Upper lobe of left lung (tissue), 6 donors: ENCODE measurements around the gene MVD. TPM values are rescaled to one million over a fixed set of nuclear protein-coding genes. Genes with fewer than 3 reads are reported as not detected.
A peak's percentile ranks its signal among the peaks of the same experiment; 100 is the strongest.

Experiments used
- ATAC-seq, 2 donors: fragments of 200-7000 bp; cut with Tn5 transposase; one replicate each; pipeline ENCODE4 v1.9.1; 2022; ENCODE audit warnings: mild to moderate bottlenecking in 2 of 2, moderate library complexity in 2 of 2; ENCODE audit not compliant: low FRiP score in 2 of 2
- DNase-seq, 2 donors: peaks; one replicate each; pipeline ENCODE4 v3.0.0-alpha.2; 2019 to 2020
- H3K27ac ChIP-seq, 4 donors: fragments of 200-600 bp; sonication (generic); one replicate each; pipeline ENCODE4 v1.5.1; 2016 to 2019
- H3K27me3 ChIP-seq, 4 donors: fragments of 200-600 bp; sonication (generic); one replicate each; pipeline ENCODE4 v1.5.1; 2017 to 2019
- H3K36me3 ChIP-seq, 4 donors: fragments of 200-600 bp; sonication (generic); one replicate each; pipeline ENCODE4 v1.5.1; 2016 to 2019
- H3K4me1 ChIP-seq, 4 donors: fragments of 200-600 bp; sonication (generic); one replicate each; pipeline ENCODE4 v1.5.1; 2018 to 2019
- H3K4me3 ChIP-seq, 4 donors: fragments of 200-600 bp; sonication (generic); one replicate each; pipeline ENCODE4 v1.5.1; 2017 to 2019; ENCODE audit warnings: mild to moderate bottlenecking in 2 of 4, moderate library complexity in 1 of 4
- H3K9me3 ChIP-seq, 4 donors: fragments of 200-600 bp; sonication (generic); one replicate each; pipeline ENCODE4 v1.5.1; 2018 to 2019
- EP300 ChIP-seq, 4 donors: sonication (generic); formaldehyde crosslinking; IDR thresholded peaks; one replicate each; pipeline ENCODE4 v1.5.1; 2017; ENCODE audit warnings: antibody characterized with exemption in 4 of 4, control low read depth in 2 of 4
- POLR2A ChIP-seq, 4 donors: fragments of 450-650 bp; IDR thresholded peaks; one replicate each; pipeline ENCODE4 v1.5.1; 2016 to 2017; ENCODE audit warnings: antibody characterized with exemption in 4 of 4, mild to moderate bottlenecking in 2 of 4
- POLR2AphosphoS5 ChIP-seq, 2 donors: sonication (generic); formaldehyde crosslinking; IDR thresholded peaks; one replicate each; pipeline ENCODE4 v1.5.1; 2017; ENCODE audit warnings: antibody characterized with exemption in 2 of 2
- WGBS, 2 donors: methylation state at CpG; one replicate each; pipeline ENCODE4 v1.1.5; 2017 to 2018; 5-methylcytosine and 5-hydroxymethylcytosine counted together
- total RNA-seq, 6 donors: library from RNA; depleted of rRNA in 4 of 6; stranded (reverse); fragments of >200 nt in 4 of 6; gene quantifications; one replicate each; pipeline versions ENCODE4 v1.1.0 to v1.2.1, GENCODE V29; 2016 to 2021
- TF ChIP-seq, protein P1 (sequence below), 6 experiments: fragments of 450-650 bp in 4 of 6; fragments of 200-600 bp in 2 of 6; sonication (generic) in 2 of 6; IDR thresholded peaks; one replicate each; pipeline ENCODE4 v1.5.1; 2016 to 2019; ENCODE audit warnings: antibody characterized with exemption in 6 of 6
- donor health status: DM: no; HTN: no; CAD: no; lungs with moderate emphysema.
- donor health status: DM: no; HTN: yes; CAD: no; lungs with severe emphysema.

MVD gene
- total RNA-seq, 6 donors from 2014 or later: 38.1 to 114 (median 90.5) TPM

- Histone ChIP-seq H3K4me3 (peak overlapping the region in 3 of 4 donors; percentile 17 to 98 (median 35)), H3K36me3 (peaks cover 12 to 45% (median 37%) of the 10 kb centered on the region in 4 donors), H3K27me3 (no peaks in the 10 kb centered on the region), H3K4me1 (peaks cover 60 to 87% (median 67%) of the 10 kb centered on the region in 4 donors), H3K27ac (peak overlapping the region; percentile 87 to 96 (median 92)), H3K9me3 (no peaks in the 10 kb centered on the region)
- ATAC-seq: peak; percentile 82 to 86
- TF ChIP-seq POLR2AphosphoS5 (IDR thresholded peaks at IDR 0.05) (peak; percentile 88 to 90), POLR2A (IDR thresholded peaks at IDR 0.05) (no peak), EP300 (IDR thresholded peaks at IDR 0.05) (peak in 1 of 4 donors; percentile 51)
- TF ChIP-seq, protein P1, sequence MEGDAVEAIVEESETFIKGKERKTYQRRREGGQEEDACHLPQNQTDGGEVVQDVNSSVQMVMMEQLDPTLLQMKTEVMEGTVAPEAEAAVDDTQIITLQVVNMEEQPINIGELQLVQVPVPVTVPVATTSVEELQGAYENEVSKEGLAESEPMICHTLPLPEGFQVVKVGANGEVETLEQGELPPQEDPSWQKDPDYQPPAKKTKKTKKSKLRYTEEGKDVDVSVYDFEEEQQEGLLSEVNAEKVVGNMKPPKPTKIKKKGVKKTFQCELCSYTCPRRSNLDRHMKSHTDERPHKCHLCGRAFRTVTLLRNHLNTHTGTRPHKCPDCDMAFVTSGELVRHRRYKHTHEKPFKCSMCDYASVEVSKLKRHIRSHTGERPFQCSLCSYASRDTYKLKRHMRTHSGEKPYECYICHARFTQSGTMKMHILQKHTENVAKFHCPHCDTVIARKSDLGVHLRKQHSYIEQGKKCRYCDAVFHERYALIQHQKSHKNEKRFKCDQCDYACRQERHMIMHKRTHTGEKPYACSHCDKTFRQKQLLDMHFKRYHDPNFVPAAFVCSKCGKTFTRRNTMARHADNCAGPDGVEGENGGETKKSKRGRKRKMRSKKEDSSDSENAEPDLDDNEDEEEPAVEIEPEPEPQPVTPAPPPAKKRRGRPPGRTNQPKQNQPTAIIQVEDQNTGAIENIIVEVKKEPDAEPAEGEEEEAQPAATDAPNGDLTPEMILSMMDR (IDR thresholded peaks at IDR 0.05): no peak
- peak; percentile 94 to 97 for DNase-seq
- 32 to 44% methylated on average over 24 to 32 of the region's 42 CpGs for WGBS, 2 donors
Measured at GRCh38 chr16:88700636-88701482, 38.0 kb upstream of the MVD start.

DNA sequence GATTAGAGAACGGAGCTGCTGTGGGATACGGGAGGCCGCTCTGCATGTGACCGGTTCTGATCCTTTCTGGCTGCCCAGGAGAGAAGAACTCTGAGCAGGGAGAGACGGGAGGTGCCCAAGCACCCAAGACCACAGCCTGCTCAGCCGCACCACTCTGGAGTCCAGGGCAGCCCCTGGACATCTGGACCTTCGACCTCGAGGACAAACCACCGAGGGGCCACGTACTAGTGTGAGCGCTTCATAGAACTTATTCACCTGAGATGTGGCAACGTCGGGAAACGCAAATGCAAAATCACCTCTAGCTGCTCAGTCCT is 37.4 kb upstream of the MVD start:
- H3K4me3 ChIP-seq: peak overlapping the region in 3 of 4 donors; percentile 17 to 98 (median 35)
- peaks cover 56 to 82% (median 65%) of the 10 kb centered on the region in 4 donors for H3K4me1 ChIP-seq
- peak overlapping the region; percentile 87 to 96 (median 92) for H3K27ac ChIP-seq
- TF ChIP-seq POLR2A (IDR thresholded peaks at IDR 0.05) (no peak), POLR2AphosphoS5 (IDR thresholded peaks at IDR 0.05) (no peak), EP300 (IDR thresholded peaks at IDR 0.05) (no peak)
- TF ChIP-seq, protein P1 (IDR thresholded peaks at IDR 0.05): no peak
- 38 to 66% methylated on average over 3 to 14 of the region's 14 CpGs for WGBS, 2 donors
- peaks cover 12 to 45% (median 37%) of the 10 kb centered on the region in 4 donors for H3K36me3 ChIP-seq
- DNase-seq (no peak), ATAC-seq (no peak)
- H3K27me3 ChIP-seq: no peaks in the 10 kb centered on the region
- no peaks in the 10 kb centered on the region for H3K9me3 ChIP-seq

DNA sequence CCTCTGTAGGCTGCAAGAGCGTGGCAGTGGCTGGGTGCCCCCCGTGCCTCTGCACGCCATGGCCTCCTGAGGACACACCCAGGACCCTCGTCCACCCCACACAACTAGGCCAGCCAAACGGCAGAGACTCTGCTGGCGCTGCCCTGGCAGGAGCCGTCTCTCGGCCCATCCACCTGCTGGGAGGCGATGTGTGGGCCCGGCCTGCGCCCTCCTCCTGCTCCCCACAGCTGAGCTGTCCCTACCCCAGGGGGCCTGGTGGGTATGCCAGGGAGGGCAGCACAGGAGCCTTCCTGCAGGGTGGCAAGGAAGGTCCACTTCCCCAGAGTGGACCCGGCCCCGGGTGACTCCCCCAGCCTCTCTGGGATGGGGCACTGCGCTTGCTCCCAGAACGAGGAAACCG is 36.3 kb upstream of the MVD start:
- peak overlapping the region in 3 of 4 donors; percentile 87 to 96 (median 92) for H3K27ac ChIP-seq

DNA sequence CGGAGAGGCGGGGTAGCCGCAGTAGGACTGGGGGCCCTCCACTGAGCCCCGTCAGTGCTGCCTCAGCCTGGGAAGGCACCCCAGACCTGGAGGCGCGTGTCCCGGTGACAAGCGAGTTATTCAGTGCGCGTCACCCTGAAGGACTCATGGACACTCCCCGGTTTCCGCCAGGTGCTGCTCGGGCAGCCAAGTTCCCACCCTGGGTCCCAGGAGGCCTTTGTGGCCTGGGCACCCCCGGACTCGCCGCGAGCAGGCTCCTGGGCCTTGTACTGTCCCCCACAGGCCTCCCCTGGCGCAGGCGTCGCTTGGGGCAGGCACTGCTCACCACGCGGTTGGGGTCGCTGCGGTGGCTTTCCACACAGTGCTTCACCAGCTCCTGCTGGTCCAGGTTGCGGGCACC is 35.8 kb upstream of the MVD start:
- 97 to 100% methylated on average over 9 to 25 of the region's 25 CpGs for WGBS, 2 donors

More for the DNA sequence above, 36.3 kb upstream of the MVD start:
- H3K9me3 ChIP-seq: no peaks in the 10 kb centered on the region
- H3K27me3 ChIP-seq: no peaks in the 10 kb centered on the region
- no peak overlapping the region for H3K4me3 ChIP-seq
- DNase-seq: peak in 1 of 2 donors; percentile 81
- TF ChIP-seq, protein P1 (IDR thresholded peaks at IDR 0.05): no peak
- TF ChIP-seq POLR2AphosphoS5 (IDR thresholded peaks at IDR 0.05) (no peak), EP300 (IDR thresholded peaks at IDR 0.05) (no peak), POLR2A (IDR thresholded peaks at IDR 0.05) (no peak)
- H3K4me1 ChIP-seq: peaks cover 45 to 71% (median 54%) of the 10 kb centered on the region in 4 donors
- H3K36me3 ChIP-seq: peaks cover 12 to 45% (median 37%) of the 10 kb centered on the region in 4 donors
- no peak for ATAC-seq
- 95% methylated on average over 11 to 16 of the region's 16 CpGs for WGBS, 2 donors

GRCh38 chr16:88697831-88698615 is 35.1 kb upstream of the MVD start:
- H3K4me1 ChIP-seq: peaks cover 34 to 59% (median 43%) of the 10 kb centered on the region in 4 donors
- no peaks in the 10 kb centered on the region for H3K9me3 ChIP-seq
- no peaks in the 10 kb centered on the region for H3K27me3 ChIP-seq
- peaks cover 12 to 45% (median 37%) of the 10 kb centered on the region in 4 donors for H3K36me3 ChIP-seq
- DNase-seq (peak in 1 of 2 donors; percentile 73), ATAC-seq (no peak)
- peak overlapping the region in 1 of 4 donors; percentile 20 for H3K4me3 ChIP-seq
- 74 to 85% methylated on average over 32 to 33 of the region's 37 CpGs for WGBS, 2 donors
- TF ChIP-seq, protein P1 (IDR thresholded peaks at IDR 0.05): peak in 3 of 6 experiments; percentile 14 to 26 (median 22)
- no peak for TF ChIP-seq EP300 (IDR thresholded peaks at IDR 0.05)
- TF ChIP-seq POLR2A (IDR thresholded peaks at IDR 0.05): no peak
- TF ChIP-seq POLR2AphosphoS5 (IDR thresholded peaks at IDR 0.05): no peak
- peak overlapping the region in 3 of 4 donors; percentile 4 to 96 (median 92) for H3K27ac ChIP-seq

More for the DNA sequence above, 35.8 kb upstream of the MVD start:
- H3K36me3 ChIP-seq: peaks cover 12 to 45% (median 37%) of the 10 kb centered on the region in 4 donors
- H3K27me3 ChIP-seq: no peaks in the 10 kb centered on the region
- peak in 1 of 2 donors; percentile 78 for DNase-seq
- peaks cover 40 to 65% (median 49%) of the 10 kb centered on the region in 4 donors for H3K4me1 ChIP-seq
- TF ChIP-seq POLR2AphosphoS5 (IDR thresholded peaks at IDR 0.05): no peak
- H3K27ac ChIP-seq: peak overlapping the region in 3 of 4 donors; percentile 87 to 96 (median 92)
- ATAC-seq: no peak
- no peak overlapping the region for H3K4me3 ChIP-seq
- no peaks in the 10 kb centered on the region for H3K9me3 ChIP-seq
